ENCODE results near the gene WDR46.
"Not testable (repeated sequence)": the region's sequence is repeated elsewhere in the genome, so short reads cannot be mapped to it uniquely, and the experiment has no call there.

Gene WDR46

GRCh38 chr6:33286946-33287914 lies 1.8 kb downstream of the WDR46 start:
- FAIRE-seq = no peak

- not testable (repeated sequence) for FAIRE-seq
These were observed 3.8 kb downstream of the WDR46 start for GRCh38 chr6:33285214-33285613.

- FAIRE-seq = no peak
These were observed 8.5 kb downstream of the WDR46 start for GRCh38 chr6:33280539-33280938.

- FAIRE-seq = no peak
These were observed 9.0 kb downstream of the WDR46 start for GRCh38 chr6:33279971-33280511.

- FAIRE-seq = no peak
These were observed 9.8 kb downstream of the WDR46 start for GRCh38 chr6:33279257-33279695.

GRCh38 chr6:33278810-33279209 lies 10.2 kb downstream of the WDR46 start:
- FAIRE-seq = no peak

- FAIRE-seq = no peak
These were observed 10.7 kb downstream of the WDR46 start for GRCh38 chr6:33278392-33278741.

GRCh38 chr6:33277663-33278391 lies 11.2 kb downstream of the WDR46 start:
- FAIRE-seq = no peak

- FAIRE-seq = no peak
These were observed 12.0 kb downstream of the WDR46 start, which contains the start of gene B3GALT4 for GRCh38 chr6:33276864-33277662. Gene B3GALT4, plus strand, starts transcription at chr6:33277123. Its CDS starts 297 bp downstream, at chr6:33277420.

GRCh38 chr6:33276581-33276863 lies 12.5 kb downstream of the WDR46 start:
- no peak for FAIRE-seq

- FAIRE-seq = not testable (repeated sequence)
These were observed 13.1 kb downstream of the WDR46 start for GRCh38 chr6:33275795-33276580.

GRCh38 chr6:33273924-33274902 lies 14.8 kb downstream of the WDR46 start:
- FAIRE-seq = no peak

GRCh38 chr6:33273129-33273923 lies 15.7 kb downstream of the WDR46 start:
- no peak for FAIRE-seq

GRCh38 chr6:33272275-33273128 lies 16.5 kb downstream of the WDR46 start:
- no peak for FAIRE-seq

- FAIRE-seq = no peak
These were observed 17.4 kb downstream of the WDR46 start, which contains the start of the genes RPS18 and VPS52 for GRCh38 chr6:33271468-33272274. Gene RPS18, plus strand, starts transcription at chr6:33272075. Its CDS starts 45 bp downstream, at chr6:33272120. Gene VPS52, minus strand, starts transcription at chr6:33271876. Its CDS starts 201 bp downstream, at chr6:33271675.

GRCh38 chr6:33271117-33271467 lies 17.9 kb downstream of the WDR46 start:
- FAIRE-seq = no peak

- FAIRE-seq = no peak
These were observed 25.0 kb downstream of the WDR46 start for GRCh38 chr6:33264015-33264414.

- FAIRE-seq = not testable (repeated sequence)
These were observed 26.5 kb downstream of the WDR46 start for GRCh38 chr6:33262490-33262889.
